Smooth muscle cell (in vitro differentiated cells): ENCODE results near the gene PPEF1. TPM values are rescaled to one million over a fixed set of nuclear protein-coding genes. Genes with fewer than 3 reads are reported as not detected.
"Not testable (repeated sequence)": the region's sequence is repeated elsewhere in the genome, so short reads cannot be mapped to it uniquely, and the experiment has no call there.

Experiments used
- DNase-seq: peaks from one replicate; lab custom pipeline; 2025; ENCODE audit not compliant: unreplicated experiment; lab: John Stamatoyannopoulos, UW
- H2AFZ ChIP-seq: fragments of 200-600 bp; sonication (generic); 2 replicates; pipeline ENCODE4 v1.6.0; 2016; ENCODE audit warnings: antibody characterized with exemption, low read depth, mild to moderate bottlenecking
- H3F3A ChIP-seq: fragments of 200-600 bp; sonication (generic); 2 replicates; pipeline ENCODE4 v1.6.0; 2017; ENCODE audit warnings: antibody characterized with exemption, low read depth
- H3K27ac ChIP-seq: fragments of 200-600 bp; sonication (generic); 2 replicates; pipeline ENCODE4 v1.5.1; 2016; ENCODE audit warnings: low read depth, mild to moderate bottlenecking
- H3K27me3 ChIP-seq: fragments of 200-600 bp; sonication (generic); 2 replicates; pipeline ENCODE4 v1.6.1; 2016; ENCODE audit warnings: low read depth, mild to moderate bottlenecking
- H3K36me3 ChIP-seq: fragments of 200-600 bp; sonication (generic); 2 replicates; pipeline ENCODE4 v1.5.1; 2016; ENCODE audit warnings: low read depth
- H3K4me1 ChIP-seq: fragments of 200-600 bp; sonication (generic); 2 replicates; pipeline ENCODE4 v1.5.1; 2016; ENCODE audit warnings: low read depth
- H3K4me2 ChIP-seq: fragments of 200-600 bp; sonication (generic); 2 replicates; pipeline ENCODE4 v1.6.0; 2016; ENCODE audit warnings: mild to moderate bottlenecking
- H3K4me3 ChIP-seq: fragments of 200-600 bp; sonication (generic); 2 replicates; pipeline ENCODE4 v1.5.1; 2016; ENCODE audit warnings: mild to moderate bottlenecking
- H3K79me2 ChIP-seq: fragments of 200-600 bp; sonication (generic); 2 replicates; pipeline ENCODE4 v1.6.0; 2016; ENCODE audit warnings: low read depth, mild to moderate bottlenecking
- H3K9ac ChIP-seq: fragments of 200-600 bp; sonication (generic); 2 replicates; pipeline ENCODE4 v1.6.0; 2016; ENCODE audit warnings: low read depth
- H3K9me3 ChIP-seq: fragments of 200-600 bp; sonication (generic); replicated peaks from 2 replicates; pipeline ENCODE4 v1.5.1; 2016; ENCODE audit warnings: low read depth
- H4K20me1 ChIP-seq: fragments of 200-600 bp; sonication (generic); 2 replicates; pipeline ENCODE4 v1.6.0; 2016; ENCODE audit warnings: low read depth
- WGBS: methylation state at CpG from one replicate; pipeline ENCODE4 v1.1.7; 2016; ENCODE audit warnings: low lambda C conversion rate; 5-methylcytosine and 5-hydroxymethylcytosine counted together
- polyA plus RNA-seq: library from polyadenylated mRNA; unstranded; fragments of >200 nt; fragmentation: Nextera tagmentation; extraction: Ambion mirVana; gene quantifications from 2 replicates; pipeline ENCODE4 v1.2.1, GENCODE V29; 2016
- total RNA-seq: library from RNA; depleted of rRNA; stranded (reverse); fragments of >200 nt; gene quantifications from 2 replicates; pipeline ENCODE4 v1.2.3, GENCODE V29; 2014
- TF ChIP-seq, protein P1 (sequence below): fragments of 200-600 bp; sonication (generic); IDR thresholded peaks from 2 replicates; pipeline ENCODE4 v1.5.1; 2017; ENCODE audit warnings: borderline replicate concordance, mild to moderate bottlenecking, antibody characterized with exemption; ENCODE audit not compliant: insufficient read depth, poor library complexity, severe bottlenecking

The PPEF1 gene
- total and polyA plus RNA-seq, 2 experiments from 2014 or later: 0.32 to 0.40 TPM

- TF ChIP-seq, protein P1, sequence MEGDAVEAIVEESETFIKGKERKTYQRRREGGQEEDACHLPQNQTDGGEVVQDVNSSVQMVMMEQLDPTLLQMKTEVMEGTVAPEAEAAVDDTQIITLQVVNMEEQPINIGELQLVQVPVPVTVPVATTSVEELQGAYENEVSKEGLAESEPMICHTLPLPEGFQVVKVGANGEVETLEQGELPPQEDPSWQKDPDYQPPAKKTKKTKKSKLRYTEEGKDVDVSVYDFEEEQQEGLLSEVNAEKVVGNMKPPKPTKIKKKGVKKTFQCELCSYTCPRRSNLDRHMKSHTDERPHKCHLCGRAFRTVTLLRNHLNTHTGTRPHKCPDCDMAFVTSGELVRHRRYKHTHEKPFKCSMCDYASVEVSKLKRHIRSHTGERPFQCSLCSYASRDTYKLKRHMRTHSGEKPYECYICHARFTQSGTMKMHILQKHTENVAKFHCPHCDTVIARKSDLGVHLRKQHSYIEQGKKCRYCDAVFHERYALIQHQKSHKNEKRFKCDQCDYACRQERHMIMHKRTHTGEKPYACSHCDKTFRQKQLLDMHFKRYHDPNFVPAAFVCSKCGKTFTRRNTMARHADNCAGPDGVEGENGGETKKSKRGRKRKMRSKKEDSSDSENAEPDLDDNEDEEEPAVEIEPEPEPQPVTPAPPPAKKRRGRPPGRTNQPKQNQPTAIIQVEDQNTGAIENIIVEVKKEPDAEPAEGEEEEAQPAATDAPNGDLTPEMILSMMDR: no peak
- 73% methylated on average over 3 of the region's 3 CpGs for WGBS
- H3K9ac ChIP-seq: no peak overlapping the region
Observed at GRCh38 chrX:18761750-18762149, 54.3 kb downstream of the PPEF1 start.

GRCh38 chrX:18763106-18763505 is 55.7 kb downstream of the PPEF1 start:
- not testable (repeated sequence) for H3K36me3 ChIP-seq, H2AFZ ChIP-seq
- 38% methylated on average over 3 of the region's 3 CpGs for WGBS

More at GRCh38 chrX:18761750-18762149, 54.3 kb downstream of the PPEF1 start:
- no peak overlapping the region for H3K4me3 ChIP-seq
- no peak overlapping the region for H3K4me2 ChIP-seq
- H3K27ac ChIP-seq: no peak overlapping the region
- no peaks in the 10 kb centered on the region for H3F3A ChIP-seq
- H2AFZ ChIP-seq: no peak overlapping the region
- no peaks in the 10 kb centered on the region for H4K20me1 ChIP-seq
- no peaks in the 10 kb centered on the region for H3K9me3 ChIP-seq
- H3K4me1 ChIP-seq: no peaks in the 10 kb centered on the region
- no peak for DNase-seq
- H3K36me3 ChIP-seq: no peaks in the 10 kb centered on the region
- no peaks in the 10 kb centered on the region for H3K79me2 ChIP-seq
- no peaks in the 10 kb centered on the region for H3K27me3 ChIP-seq

DNA sequence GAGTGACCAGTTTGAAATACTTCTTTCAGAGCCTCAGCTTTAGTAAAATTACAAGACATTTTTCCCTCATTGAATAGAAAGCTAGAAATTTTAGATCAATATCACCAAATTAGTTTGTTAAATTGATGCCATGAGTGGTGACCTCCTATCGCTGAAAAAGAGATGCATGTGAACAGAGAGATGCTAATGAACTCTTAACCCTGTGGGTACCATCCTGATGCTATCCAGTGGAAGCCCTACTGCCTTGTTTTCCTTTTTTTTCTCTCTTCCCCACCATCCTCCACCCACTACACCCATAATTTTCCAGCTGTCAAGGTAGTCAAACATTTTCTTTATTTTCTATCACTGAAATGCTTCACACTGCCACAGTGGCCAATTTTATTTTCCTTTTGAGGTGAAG is 61.9 kb downstream of the PPEF1 start:
- Histone ChIP-seq H4K20me1 (no peaks in the 10 kb centered on the region), H3K9ac (no peak overlapping the region), H3K79me2 (no peaks in the 10 kb centered on the region), H3K4me1 (peaks cover 8% of the 10 kb centered on the region), H3K4me3 (no peak overlapping the region), H3K27ac (peak overlapping the region; percentile 48), H3K27me3 (no peaks in the 10 kb centered on the region), H3K4me2 (peak overlapping the region; percentile 40), H3F3A (peaks cover 5% of the 10 kb centered on the region), H3K9me3 (no peaks in the 10 kb centered on the region), H2AFZ (no peak overlapping the region), H3K36me3 (no peaks in the 10 kb centered on the region)
- DNase-seq: no peak
- WGBS: 42% methylated on average over 1 of the region's 1 CpG
- TF ChIP-seq, protein P1: no peak

More at GRCh38 chrX:18763106-18763505, 55.7 kb downstream of the PPEF1 start:
- H3K4me1 ChIP-seq, H3F3A ChIP-seq, H3K4me2 ChIP-seq, H3K4me3 ChIP-seq, H4K20me1 ChIP-seq, H3K27me3 ChIP-seq, H3K9ac ChIP-seq, H3K27ac ChIP-seq, H3K9me3 ChIP-seq, H3K79me2 ChIP-seq, DNase-seq: not testable (repeated sequence)

DNA sequence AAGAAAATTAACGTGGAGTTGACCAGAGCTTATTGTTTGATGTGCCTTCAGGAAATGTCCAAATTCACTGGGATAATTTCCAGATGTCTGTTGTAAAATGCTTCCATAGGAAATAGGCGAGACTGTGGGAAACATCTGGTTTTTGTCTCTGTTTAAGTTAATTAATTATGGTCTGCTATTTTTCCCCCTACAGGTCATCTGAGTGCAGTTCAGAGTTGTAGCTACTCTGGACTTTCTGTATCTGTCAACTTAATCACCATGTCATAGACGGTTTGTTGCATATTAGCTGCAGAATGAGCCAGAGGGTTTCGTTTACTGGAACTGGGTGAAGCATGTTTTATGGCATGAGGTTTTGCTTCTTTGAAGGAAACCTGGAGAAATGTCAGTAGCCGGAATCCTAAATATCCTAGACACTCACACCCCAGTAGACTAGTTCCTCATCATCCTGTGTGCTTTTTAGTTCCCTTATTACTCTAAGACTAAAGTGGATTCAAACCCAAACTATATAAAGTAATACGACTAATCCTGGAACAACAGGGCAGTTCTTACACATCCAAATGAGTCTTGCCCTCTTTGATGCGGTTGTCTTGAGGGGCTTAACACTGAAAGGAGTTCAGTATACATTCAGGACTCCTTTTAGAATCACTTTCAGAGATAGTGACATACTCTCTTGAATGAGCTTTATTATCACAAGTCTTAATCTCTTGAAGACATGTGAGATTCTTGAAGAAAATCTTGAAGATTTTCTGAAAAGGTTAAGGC is 62.5 kb downstream of the PPEF1 start:
- Histone ChIP-seq H3K79me2 (no peaks in the 10 kb centered on the region), H3K4me1 (peaks cover 8% of the 10 kb centered on the region), H3K27ac (peak overlapping the region; percentile 48), H3K4me2 (peak overlapping the region; percentile 40), H2AFZ (no peak overlapping the region), H3K4me3 (no peak overlapping the region), H4K20me1 (no peaks in the 10 kb centered on the region), H3K36me3 (no peaks in the 10 kb centered on the region), H3K9ac (no peak overlapping the region), H3K9me3 (no peaks in the 10 kb centered on the region), H3K27me3 (no peaks in the 10 kb centered on the region), H3F3A (peaks cover 5% of the 10 kb centered on the region)
- TF ChIP-seq, protein P1: peak; percentile 23
- no peak for DNase-seq
- 28% methylated on average over 7 of the region's 7 CpGs for WGBS
